HepG2 (cell line): ENCODE results near the gene MYL3. TPM values are rescaled to one million over a fixed set of nuclear protein-coding genes. Genes with fewer than 3 reads are reported as not detected.

Source experiments
- ATAC-seq: fragments of 200-7000 bp; cut with Tn5 transposase; 3 replicates; pipeline ENCODE4 v1.9.1; 2020; ENCODE audit warnings: mild to moderate bottlenecking, moderate library complexity
- BruUV-seq: library from RNA; stranded (reverse); fragments of 400-500 nt; replicated peaks from 2 replicates; lab custom pipeline; 2021; lab: Mats Ljungman, UMichigan
- CTCF ChIA-PET: fragments of 300-600 bp; formaldehyde crosslinking; extraction: SDS; loops from one replicate; lab custom pipeline; 2021; ENCODE audit warnings: low total read pairs, inconsistent platforms, low intra/inter-chr PET ratio; lab: Yijun Ruan, JAX
- POLR2A ChIA-PET: fragments of 350-600 bp; sonication (Branson Sonifier 250); formaldehyde crosslinking; loops from one replicate; lab custom pipeline; 2020; ENCODE audit warnings: antibody characterized with exemption, inconsistent platforms; lab: Yijun Ruan, JAX
- DNase-seq: peaks from one replicate; pipeline ENCODE4 v3.0.0-alpha.2; 2015; ENCODE audit warnings: low spot score
- FAIRE-seq: peaks from 3 replicates; lab custom pipeline; 2011; peaks lifted over from hg19 to GRCh38; lab: Jason Lieb, UNC
- H2AFZ ChIP-seq: one replicate; pipeline ENCODE4 v1.6.1; 2011; ENCODE audit warnings: low read length, inconsistent platforms
- H3K27ac ChIP-seq: fragments of 300-600 bp; 3 replicates; pipeline ENCODE4 v1.8.0; 2011; ENCODE audit warnings: mixed run types, mild to moderate bottlenecking, mixed read lengths, low read length, inconsistent platforms; ENCODE audit not compliant: insufficient read depth; ENCODE audit errors: extremely low read length
- H3K27me3 ChIP-seq, 2 experiments: fragments of 200-600 bp in 1 of 2; 2 replicates in 1 of 2; 3 replicates in 1 of 2; pipeline versions ENCODE4 v1.6.0 to v1.8.0; 2011; ENCODE audit warnings: low read length in 2 of 2, mild to moderate bottlenecking in 2 of 2, moderate library complexity in 2 of 2, inconsistent platforms in 1 of 2; ENCODE audit not compliant: insufficient read depth in 2 of 2, control insufficient read depth in 1 of 2
- H3K36me3 ChIP-seq, 2 experiments: fragments of 200-600 bp in 1 of 2; replicated peaks in 1 of 2; 2 replicates in 1 of 2; 3 replicates in 1 of 2; pipeline versions ENCODE4 v1.5.1 to v1.8.0; 2011; ENCODE audit warnings: low read length in 2 of 2, inconsistent platforms in 1 of 2; ENCODE audit not compliant: insufficient read depth in 2 of 2, control insufficient read depth in 1 of 2
- H3K4me1 ChIP-seq: 2 replicates; pipeline ENCODE4 v1.5.1; 2012; ENCODE audit warnings: low read length, inconsistent platforms; ENCODE audit not compliant: insufficient read depth
- H3K4me2 ChIP-seq: 2 replicates; pipeline ENCODE4 v1.6.0; 2011; ENCODE audit warnings: low read depth, low read length, inconsistent platforms
- H3K4me3 ChIP-seq, 3 experiments: fragments of 200-600 bp in 1 of 3; sonication (generic), shearing (Covaris generic) in 1 of 3; replicated peaks in 1 of 3; 2 replicates each; pipeline ENCODE4 v1.5.1; 2011 to 2016; ENCODE audit warnings: low read length in 3 of 3, inconsistent platforms in 2 of 3, low read depth in 2 of 3, mild to moderate bottlenecking in 2 of 3, control low read depth in 1 of 3, mixed read lengths in 1 of 3; ENCODE audit not compliant: insufficient read depth in 1 of 3
- H3K79me2 ChIP-seq: one replicate; pipeline ENCODE4 v1.6.1; 2011; ENCODE audit warnings: low read length, inconsistent platforms; ENCODE audit not compliant: insufficient read depth
- H3K9ac ChIP-seq: 2 replicates; pipeline ENCODE4 v1.6.0; 2011; ENCODE audit warnings: mild to moderate bottlenecking, low read depth, low read length, inconsistent platforms; ENCODE audit not compliant: insufficient read depth
- H3K9me3 ChIP-seq: 2 replicates; pipeline ENCODE4 v1.5.1; 2012; ENCODE audit warnings: mild to moderate bottlenecking, low read length
- H4K20me1 ChIP-seq: 2 replicates; pipeline ENCODE4 v1.6.0; 2011; ENCODE audit warnings: inconsistent platforms, mild to moderate bottlenecking, low read length, moderate library complexity; ENCODE audit not compliant: insufficient read depth
- AGO2 ChIP-seq: fragments of 200-400 bp; formaldehyde crosslinking; optimal IDR thresholded peaks from 2 replicates; pipeline ENCODE3; 2017; ENCODE audit warnings: mild to moderate bottlenecking, low read depth, low read length, moderate library complexity
- EED ChIP-seq: sonication (generic); formaldehyde crosslinking; IDR thresholded peaks from 2 replicates; pipeline ENCODE4 v1.5.0; 2020; ENCODE audit warnings: mild to moderate bottlenecking, missing genetic modification reagents
- HDAC2 ChIP-seq: sonication (generic); formaldehyde crosslinking; IDR thresholded peaks from 2 replicates; pipeline ENCODE4 v1.4.0; 2020; ENCODE audit warnings: missing genetic modification reagents
- RORA ChIP-seq: sonication (generic); formaldehyde crosslinking; IDR thresholded peaks from 2 replicates; pipeline ENCODE4 v1.5.0; 2020; ENCODE audit warnings: mild to moderate bottlenecking, missing genetic modification reagents, moderate library complexity
- SNAI1 ChIP-seq: sonication (generic); formaldehyde crosslinking; IDR thresholded peaks from 2 replicates; pipeline ENCODE4 v1.5.0; 2020; ENCODE audit warnings: mild to moderate bottlenecking, missing genetic modification reagents, borderline replicate concordance
- ZKSCAN8 ChIP-seq: IDR thresholded peaks from 2 replicates; pipeline ENCODE4 v1.6.1; 2016; ENCODE audit warnings: borderline replicate concordance, missing genetic modification reagents, missing compliant biosample characterization
- ZNF282 ChIP-seq: fragments of 450-650 bp; IDR thresholded peaks from 2 replicates; pipeline ENCODE4 v1.6.1; 2018; ENCODE audit not compliant: partially characterized antibody
- ZNF34 ChIP-seq: sonication (generic); formaldehyde crosslinking; IDR thresholded peaks from 2 replicates; pipeline ENCODE4 v1.4.0; 2020; ENCODE audit warnings: mild to moderate bottlenecking, missing genetic modification reagents, borderline replicate concordance
- WGBS: methylation state at CpG from one replicate; pipeline ENCODE4 v1.1.6; 2017; ENCODE audit warnings: low lambda C conversion rate; 5-methylcytosine and 5-hydroxymethylcytosine counted together
- in situ Hi-C: cut with HindIII; loops from 2 replicates; pipeline ENCODE4 v1.10.0; 2017; ENCODE audit warnings: low pct_unique_long_range_greater_than_20kb; ENCODE audit not compliant: extremely low pct_ligation_motif_present
- intact Hi-C: fragments of 100-400 bp; cut with micrococcal nuclease; formaldehyde crosslinking; loops from one replicate; pipeline ENCODE4 v1.10.0; 2022; ENCODE audit not compliant: unreplicated experiment
- polyA plus RNA-seq, 8 experiments: library from polyadenylated mRNA; depleted of rRNA in 3 of 8; stranded (reverse) in 7 of 8; unstranded in 1 of 8; fragments of >200 nt; fragmentation: Illumina TruSeq in 4 of 8; extraction: Trizol in 4 of 8; gene quantifications; 2 replicates each; pipeline versions ENCODE4 v1.2.1 to v1.2.3, GENCODE V29; 2011 to 2016; ENCODE audit warnings: low read depth in 4 of 8, missing spikeins in 1 of 8, mixed read lengths in 1 of 8; ENCODE audit not compliant: insufficient read depth in 1 of 8
- total RNA-seq, 5 experiments: library from RNA; depleted of rRNA; stranded (reverse); fragments of >200 nt; fragmentation: Illumina TruSeq; extraction: Trizol; gene quantifications; 2 replicates each; pipeline ENCODE4 v1.2.3, GENCODE V29; 2016; ENCODE audit warnings: low read depth in 1 of 5
- TF ChIP-seq, protein P1 (sequence below): fragments of 450-650 bp; IDR thresholded peaks from 2 replicates; pipeline ENCODE4 v1.6.1; 2017
- TF ChIP-seq, protein P2 (sequence below): IDR thresholded peaks from 2 replicates; pipeline ENCODE4 v1.6.1; 2016; ENCODE audit warnings: mild to moderate bottlenecking, missing biosample characterization, missing genetic modification reagents
- TF ChIP-seq, protein P3 (sequence below): sonication (generic); formaldehyde crosslinking; IDR thresholded peaks from 2 replicates; pipeline ENCODE4 v1.5.1; 2020; ENCODE audit warnings: missing genetic modification reagents, mild to moderate bottlenecking, borderline replicate concordance
- TF ChIP-seq, protein P4 (sequence below): sonication (generic); formaldehyde crosslinking; IDR thresholded peaks from 2 replicates; pipeline ENCODE4 v1.8.1; 2023; ENCODE audit warnings: mild to moderate bottlenecking, missing genetic modification reagents

MYL3 gene
- total and polyA plus RNA-seq, 2 of the 13 experiments (the other 11 are each of a cell fraction or from before 2014, with no cell fraction given), result not detected

DNA sequence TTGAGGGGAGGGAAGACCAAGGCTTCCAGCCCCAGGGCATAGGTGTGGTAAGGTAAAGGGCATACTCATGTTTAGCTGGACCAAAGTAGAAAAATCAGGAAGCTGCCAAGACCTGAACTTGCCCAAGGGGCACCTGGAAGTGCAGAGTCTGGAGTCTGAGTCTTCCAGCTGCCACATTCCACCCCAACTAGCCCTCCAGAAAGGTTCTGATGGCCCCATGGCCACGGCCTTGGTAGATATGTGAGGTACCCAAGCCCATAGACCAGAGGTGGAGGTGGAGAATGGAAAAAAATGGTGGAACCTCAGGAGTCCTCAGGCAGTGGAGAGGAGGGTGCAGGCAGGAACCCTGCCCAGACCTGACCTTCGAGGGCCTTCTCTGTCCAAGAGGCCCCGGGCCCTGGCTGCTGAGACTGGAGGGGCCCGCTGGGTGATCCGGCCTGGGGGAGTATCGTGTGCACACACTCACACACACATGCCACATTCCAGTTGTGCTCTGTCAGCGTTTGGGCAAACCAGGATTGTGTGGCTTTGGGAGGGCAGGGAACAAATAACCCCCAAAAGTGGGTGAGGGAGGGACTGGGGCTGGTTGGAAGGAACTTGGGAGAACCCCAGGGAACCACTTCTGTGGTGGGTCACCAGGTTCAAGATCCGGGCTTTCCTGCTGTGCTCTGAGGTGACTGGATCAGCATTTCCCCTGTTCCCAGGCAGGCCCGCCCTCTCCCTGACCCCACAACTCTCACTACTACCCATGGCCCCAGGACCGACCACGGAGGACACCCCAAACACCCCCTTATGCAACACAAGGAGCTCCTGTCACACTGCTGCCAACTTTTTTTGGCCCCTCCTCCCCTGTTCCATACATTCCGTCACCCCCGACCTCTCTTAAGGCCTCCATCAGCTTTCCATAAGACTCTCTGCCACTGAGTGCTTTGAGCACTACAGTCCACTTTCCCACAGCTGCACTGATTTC, 11.6 kb downstream of the MYL3 start:
- no peak for DNase-seq
- Histone ChIP-seq H2AFZ (no peak overlapping the region), H3K9me3 (no peaks in the 10 kb centered on the region)
- TF ChIP-seq, protein P1, sequence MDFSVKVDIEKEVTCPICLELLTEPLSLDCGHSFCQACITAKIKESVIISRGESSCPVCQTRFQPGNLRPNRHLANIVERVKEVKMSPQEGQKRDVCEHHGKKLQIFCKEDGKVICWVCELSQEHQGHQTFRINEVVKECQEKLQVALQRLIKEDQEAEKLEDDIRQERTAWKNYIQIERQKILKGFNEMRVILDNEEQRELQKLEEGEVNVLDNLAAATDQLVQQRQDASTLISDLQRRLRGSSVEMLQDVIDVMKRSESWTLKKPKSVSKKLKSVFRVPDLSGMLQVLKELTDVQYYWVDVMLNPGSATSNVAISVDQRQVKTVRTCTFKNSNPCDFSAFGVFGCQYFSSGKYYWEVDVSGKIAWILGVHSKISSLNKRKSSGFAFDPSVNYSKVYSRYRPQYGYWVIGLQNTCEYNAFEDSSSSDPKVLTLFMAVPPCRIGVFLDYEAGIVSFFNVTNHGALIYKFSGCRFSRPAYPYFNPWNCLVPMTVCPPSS, result no peak
- TF ChIP-seq, protein P2, sequence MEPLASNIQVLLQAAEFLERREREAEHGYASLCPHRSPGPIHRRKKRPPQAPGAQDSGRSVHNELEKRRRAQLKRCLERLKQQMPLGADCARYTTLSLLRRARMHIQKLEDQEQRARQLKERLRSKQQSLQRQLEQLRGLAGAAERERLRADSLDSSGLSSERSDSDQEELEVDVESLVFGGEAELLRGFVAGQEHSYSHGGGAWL, result no peak
- TF ChIP-seq ZNF34 (CRISPR knock-in tag) (no peak), ZNF282 (no peak), SNAI1 (no peak), RORA (CRISPR knock-in tag) (no peak), AGO2 (no peak), HDAC2 (CRISPR knock-in tag) (no peak), ZKSCAN8 (no peak), EED (no peak)
- TF ChIP-seq, protein P3, sequence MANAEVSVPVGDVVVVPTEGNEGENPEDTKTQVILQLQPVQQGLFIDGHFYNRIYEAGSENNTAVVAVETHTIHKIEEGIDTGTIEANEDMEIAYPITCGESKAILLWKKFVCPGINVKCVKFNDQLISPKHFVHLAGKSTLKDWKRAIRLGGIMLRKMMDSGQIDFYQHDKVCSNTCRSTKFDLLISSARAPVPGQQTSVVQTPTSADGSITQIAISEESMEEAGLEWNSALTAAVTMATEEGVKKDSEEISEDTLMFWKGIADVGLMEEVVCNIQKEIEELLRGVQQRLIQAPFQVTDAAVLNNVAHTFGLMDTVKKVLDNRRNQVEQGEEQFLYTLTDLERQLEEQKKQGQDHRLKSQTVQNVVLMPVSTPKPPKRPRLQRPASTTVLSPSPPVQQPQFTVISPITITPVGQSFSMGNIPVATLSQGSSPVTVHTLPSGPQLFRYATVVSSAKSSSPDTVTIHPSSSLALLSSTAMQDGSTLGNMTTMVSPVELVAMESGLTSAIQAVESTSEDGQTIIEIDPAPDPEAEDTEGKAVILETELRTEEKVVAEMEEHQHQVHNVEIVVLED (CRISPR knock-in tag), result no peak
- TF ChIP-seq, protein P4, sequence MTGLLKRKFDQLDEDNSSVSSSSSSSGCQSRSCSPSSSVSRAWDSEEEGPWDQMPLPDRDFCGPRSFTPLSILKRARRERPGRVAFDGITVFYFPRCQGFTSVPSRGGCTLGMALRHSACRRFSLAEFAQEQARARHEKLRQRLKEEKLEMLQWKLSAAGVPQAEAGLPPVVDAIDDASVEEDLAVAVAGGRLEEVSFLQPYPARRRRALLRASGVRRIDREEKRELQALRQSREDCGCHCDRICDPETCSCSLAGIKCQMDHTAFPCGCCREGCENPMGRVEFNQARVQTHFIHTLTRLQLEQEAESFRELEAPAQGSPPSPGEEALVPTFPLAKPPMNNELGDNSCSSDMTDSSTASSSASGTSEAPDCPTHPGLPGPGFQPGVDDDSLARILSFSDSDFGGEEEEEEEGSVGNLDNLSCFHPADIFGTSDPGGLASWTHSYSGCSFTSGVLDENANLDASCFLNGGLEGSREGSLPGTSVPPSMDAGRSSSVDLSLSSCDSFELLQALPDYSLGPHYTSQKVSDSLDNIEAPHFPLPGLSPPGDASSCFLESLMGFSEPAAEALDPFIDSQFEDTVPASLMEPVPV (CRISPR knock-in tag), result no peak
- TF ChIP-seq, all 625 proteins: peak for 0
- H3K9ac ChIP-seq, result no peak overlapping the region
- in situ Hi-C loops, result no loop called here
- no peak overlapping the region for H3K27ac ChIP-seq
- FAIRE-seq (no peak), ATAC-seq (no peak)
- H3K4me1 ChIP-seq, result peaks cover 17% of the 10 kb centered on the region
- no peaks in the 10 kb centered on the region for H3K79me2 ChIP-seq
- H3K4me3 ChIP-seq, result no peak overlapping the region
- no TSS peak for BruUV-seq
- intact Hi-C loops, result no loop called here
- H3K36me3 ChIP-seq, result no peaks in the 10 kb centered on the region
- peaks cover 0 to 8% of the 10 kb centered on the region in 2 experiments; a peak in 3 of 5 replicates for H3K27me3 ChIP-seq
- ChIA-PET CTCF (no interaction called here), POLR2A (no interaction called here)
- H3K4me2 ChIP-seq, result no peak overlapping the region
- WGBS, result 20% methylated on average over 9 of the region's 13 CpGs
- no peaks in the 10 kb centered on the region for H4K20me1 ChIP-seq
